ENCODE measurements around the gene ITPK1. TPM values are rescaled to one million over a fixed set of nuclear protein-coding genes. Genes with fewer than 3 reads are reported as not detected.

The ITPK1 gene
- total RNA-seq, 2 experiments from 2014 or later: 28.1 to 35.2 TPM

DNA sequence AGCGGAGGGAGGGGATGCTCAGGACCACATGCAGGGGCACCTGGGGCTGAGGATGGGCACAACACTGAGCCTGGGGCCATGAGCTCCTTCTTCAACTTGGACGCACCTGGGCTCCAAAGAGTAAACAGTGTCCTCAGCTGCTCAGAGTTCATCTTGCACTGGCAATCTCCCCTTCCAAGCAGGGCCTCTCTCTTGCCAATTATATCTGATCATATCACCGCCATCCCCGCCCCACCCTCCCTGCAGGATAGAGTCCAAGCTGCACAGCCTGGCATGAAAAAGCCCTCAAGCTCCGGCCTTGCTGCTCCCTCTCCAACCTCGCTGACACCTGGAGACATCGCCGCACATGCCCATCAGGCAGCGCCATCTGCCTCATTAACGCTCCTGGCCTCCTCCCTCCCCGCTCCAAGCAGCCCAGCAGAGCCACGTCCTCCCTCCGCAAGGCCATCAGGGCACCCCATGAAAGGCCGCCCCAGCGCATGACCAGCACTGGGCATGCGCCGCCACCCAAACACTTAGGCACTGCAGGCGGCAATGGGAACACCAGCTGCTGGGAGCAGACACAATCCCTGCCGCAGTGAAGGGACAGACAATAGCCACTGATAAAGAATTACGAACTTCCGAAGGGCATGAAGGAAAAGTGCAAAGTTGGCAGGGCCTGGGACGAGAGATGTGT lies 103.9 kb downstream of the ITPK1 start:
- POLR2A ChIA-PET: no interaction called here
- H3K9me3 Mint-ChIP-seq: no peaks in the 10 kb centered on the region
- DNase-seq: no peak
- peaks cover 20% of the 10 kb centered on the region for H3K4me1 Mint-ChIP-seq (ENCODE audit: low read depth)
- intact Hi-C loops (cut with micrococcal nuclease): no loop called here
- no peaks in the 10 kb centered on the region for H3K27me3 Mint-ChIP-seq
- CTCF ChIA-PET: interaction anchor here (1.2 kb wide), 1 partner anchor 102 kb away, joined by 3 read pairs; no protein-coding TSS in a partner anchor
- H3K36me3 Mint-ChIP-seq: peaks cover 2% of the 10 kb centered on the region
- H3K4me3 Mint-ChIP-seq: no peak overlapping the region
- no peak overlapping the region for H3K27ac Mint-ChIP-seq

DNA sequence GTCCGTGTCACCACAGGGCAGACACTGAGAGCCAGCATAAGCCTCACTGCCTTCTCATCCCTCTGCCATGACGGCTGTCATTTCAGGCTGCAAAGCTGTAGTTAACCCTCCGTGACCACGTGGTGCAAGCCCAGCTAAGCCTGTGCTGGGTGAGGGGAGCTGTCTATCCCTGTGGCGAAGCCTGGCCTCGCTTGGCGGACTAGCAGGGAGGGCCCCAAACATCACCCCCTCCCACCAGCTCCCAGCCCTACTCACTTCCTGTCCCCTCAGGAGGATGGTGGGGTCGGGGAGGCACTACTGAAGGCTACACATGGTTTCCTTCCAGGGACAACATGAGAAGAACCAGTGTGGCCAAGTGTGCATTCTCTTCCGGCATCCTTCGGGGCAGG lies 104.6 kb downstream of the ITPK1 start:
- no peak for DNase-seq
- CTCF ChIA-PET: interaction anchor here (1.2 kb wide), 1 partner anchor 102 kb away, joined by 3 read pairs; no protein-coding TSS in a partner anchor
- intact Hi-C loops (cut with micrococcal nuclease): no loop called here
- POLR2A ChIA-PET: no interaction called here
- Mint-ChIP-seq H3K27me3 (no peaks in the 10 kb centered on the region), H3K4me3 (no peak overlapping the region), H3K36me3 (no peaks in the 10 kb centered on the region), H3K27ac (no peak overlapping the region), H3K9me3 (no peaks in the 10 kb centered on the region), H3K4me1 (ENCODE audit: low read depth) (peaks cover 20% of the 10 kb centered on the region)

DNA sequence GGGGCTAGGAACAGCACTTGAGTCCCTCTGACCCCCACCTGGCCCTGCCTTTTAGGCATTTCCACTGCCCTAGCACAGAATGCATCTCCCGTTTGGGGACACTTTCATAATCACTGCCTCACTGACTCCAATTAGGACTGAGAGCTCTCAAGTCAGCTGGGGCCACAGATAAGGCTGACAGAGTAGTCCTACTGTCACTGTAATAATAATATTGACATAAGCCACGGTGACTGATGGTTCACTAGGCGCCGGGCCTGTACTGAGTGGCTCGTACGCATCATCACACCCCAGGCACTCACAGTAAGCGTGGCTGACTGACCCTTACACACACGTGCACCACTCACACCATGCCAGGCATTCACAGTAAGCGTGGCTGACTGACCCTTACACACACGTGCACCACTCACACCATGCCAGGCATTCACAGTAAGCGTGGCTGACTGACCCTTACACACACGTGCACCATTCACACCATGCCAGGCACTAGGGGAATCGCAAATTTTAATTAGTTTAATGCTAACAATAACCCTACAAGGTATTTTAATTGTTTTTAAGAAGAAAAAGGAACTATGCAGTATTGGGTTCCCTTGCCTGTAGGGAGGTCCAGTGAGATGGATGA lies 105.1 kb downstream of the ITPK1 start:
- ChIA-PET POLR2A (no interaction called here), CTCF (no interaction called here)
- Mint-ChIP-seq H3K27me3 (no peaks in the 10 kb centered on the region), H3K9me3 (no peaks in the 10 kb centered on the region), H3K4me3 (no peak overlapping the region), H3K4me1 (ENCODE audit: low read depth) (peaks cover 20% of the 10 kb centered on the region), H3K27ac (no peak overlapping the region), H3K36me3 (no peaks in the 10 kb centered on the region)
- no peak for DNase-seq
- intact Hi-C loops (cut with micrococcal nuclease): no loop called here

DNA sequence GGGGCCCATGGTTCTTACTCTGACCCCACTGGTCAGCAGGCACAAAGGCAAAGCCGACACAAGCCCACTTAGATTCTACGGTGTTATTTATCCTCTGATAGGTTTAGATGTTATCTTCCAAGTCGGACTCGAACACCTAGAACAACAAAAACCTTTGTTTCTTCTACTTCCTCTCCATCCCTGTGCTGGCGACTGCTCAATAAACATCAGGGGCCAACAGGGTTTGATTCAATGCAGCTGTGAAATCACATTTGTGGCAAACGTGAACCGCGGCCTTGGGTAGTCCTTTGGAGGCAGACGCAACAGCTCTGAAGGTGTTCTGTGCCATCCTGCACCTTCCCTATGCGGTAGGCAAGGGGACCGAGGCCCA lies 105.6 kb downstream of the ITPK1 start:
- Mint-ChIP-seq H3K9me3 (no peaks in the 10 kb centered on the region), H3K4me1 (ENCODE audit: low read depth) (peaks cover 20% of the 10 kb centered on the region), H3K36me3 (no peaks in the 10 kb centered on the region), H3K27ac (no peak overlapping the region), H3K27me3 (no peaks in the 10 kb centered on the region), H3K4me3 (no peak overlapping the region)
- ChIA-PET CTCF (no interaction called here), POLR2A (no interaction called here)
- intact Hi-C loops (cut with micrococcal nuclease): no loop called here
- DNase-seq: no peak

DNA sequence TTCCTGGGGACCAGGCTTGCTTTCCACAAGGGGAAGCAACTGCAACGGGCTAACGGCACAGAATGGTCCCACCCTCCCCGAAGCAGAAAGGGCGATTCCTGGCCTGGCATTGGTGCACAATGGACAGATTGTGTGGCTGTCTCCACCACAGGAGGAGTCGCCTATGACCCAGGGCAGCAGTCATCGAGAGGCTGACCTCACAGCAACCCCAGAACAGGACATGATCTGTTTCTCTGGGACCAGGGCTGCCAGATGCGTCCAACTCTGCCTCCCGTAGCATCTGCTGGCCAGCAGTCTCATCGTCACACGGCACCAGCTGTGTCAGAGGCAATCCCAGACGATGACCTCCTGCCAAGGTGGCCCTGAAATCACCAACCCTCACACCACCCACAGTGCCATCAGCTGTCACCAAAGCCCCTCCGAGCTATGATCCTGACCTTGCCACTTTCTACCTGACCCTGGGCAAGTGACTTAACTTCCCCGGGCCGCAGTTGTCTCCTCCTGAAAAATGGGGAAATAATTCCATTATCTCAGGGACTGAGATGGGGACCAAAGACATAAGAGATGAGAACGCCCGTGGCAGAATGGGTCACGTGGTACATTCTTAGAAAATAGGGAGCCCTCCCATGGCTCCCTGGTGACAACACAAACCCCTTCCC lies 106.1 kb downstream of the ITPK1 start:
- ChIA-PET CTCF (no interaction called here), POLR2A (no interaction called here)
- Mint-ChIP-seq H3K36me3 (no peaks in the 10 kb centered on the region), H3K4me3 (no peak overlapping the region), H3K27ac (no peak overlapping the region), H3K4me1 (ENCODE audit: low read depth) (peaks cover 18% of the 10 kb centered on the region), H3K27me3 (no peaks in the 10 kb centered on the region), H3K9me3 (no peaks in the 10 kb centered on the region)
- no peak for DNase-seq
- intact Hi-C loops (cut with micrococcal nuclease): no loop called here

DNA sequence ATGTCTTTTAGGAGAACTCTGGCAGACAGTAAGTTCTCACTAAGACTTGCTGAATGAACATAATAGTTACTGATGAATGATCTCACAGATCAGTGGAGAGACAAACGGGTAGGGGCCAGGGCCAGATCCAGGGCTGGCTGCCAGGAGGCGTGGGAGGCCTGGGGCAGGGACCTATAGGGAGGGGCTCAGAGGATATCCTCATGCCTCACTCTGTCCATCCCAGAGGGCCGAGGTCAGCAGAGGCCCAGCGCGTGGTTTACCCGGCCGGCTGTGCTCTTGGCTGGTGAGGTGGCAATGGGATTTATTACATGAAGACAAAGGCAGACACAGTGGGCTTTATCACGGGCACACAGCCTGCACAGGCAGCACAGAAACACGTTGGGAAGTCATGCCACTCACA lies 107.3 kb downstream of the ITPK1 start:
- Mint-ChIP-seq H3K36me3 (no peaks in the 10 kb centered on the region), H3K27ac (no peak overlapping the region), H3K4me3 (no peak overlapping the region), H3K9me3 (no peaks in the 10 kb centered on the region), H3K27me3 (no peaks in the 10 kb centered on the region), H3K4me1 (ENCODE audit: low read depth) (peaks cover 9% of the 10 kb centered on the region)
- intact Hi-C loops (cut with micrococcal nuclease): no loop called here
- ChIA-PET CTCF (no interaction called here), POLR2A (no interaction called here)
- DNase-seq: no peak

DNA sequence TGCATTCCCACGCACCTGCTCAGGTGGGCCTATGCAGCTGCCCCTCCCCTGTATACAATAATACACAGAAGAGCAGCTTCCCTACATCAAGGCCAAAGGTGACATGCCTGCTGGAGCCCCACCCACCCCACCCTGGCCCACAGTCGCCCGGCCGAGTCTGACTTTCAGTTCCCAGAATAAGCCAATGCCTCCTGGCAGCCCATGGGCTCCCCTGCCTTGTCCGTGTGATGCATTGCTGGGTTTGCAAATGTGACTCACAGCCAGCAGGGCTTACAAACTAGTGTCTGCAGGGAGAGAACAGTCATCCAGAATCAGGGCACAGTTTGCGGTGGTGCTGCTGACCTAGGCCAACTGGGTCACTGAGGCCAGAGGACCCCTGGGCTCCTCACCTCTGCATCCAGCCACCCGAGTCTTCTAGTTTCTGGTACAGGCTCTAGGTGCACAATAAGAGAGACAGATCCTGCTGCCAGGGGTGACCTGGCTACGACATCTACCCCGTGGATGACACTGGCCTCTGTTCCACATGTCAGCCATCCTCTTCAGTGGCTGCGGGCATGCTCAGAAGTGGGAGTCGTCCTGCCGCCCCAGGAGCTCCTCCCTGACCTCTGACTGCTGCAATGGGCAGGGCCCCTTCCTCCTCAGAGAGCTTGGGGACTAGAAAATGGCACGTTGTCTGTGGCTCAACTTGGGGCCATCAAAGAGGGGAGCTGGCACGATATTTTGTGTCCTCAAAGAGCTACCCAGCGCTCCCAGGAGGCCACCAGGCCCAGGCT lies 108.3 kb downstream of the ITPK1 start:
- intact Hi-C loops (cut with micrococcal nuclease): no loop called here
- Mint-ChIP-seq H3K4me3 (no peak overlapping the region), H3K9me3 (no peaks in the 10 kb centered on the region), H3K27me3 (no peaks in the 10 kb centered on the region), H3K4me1 (ENCODE audit: low read depth) (peaks cover 4% of the 10 kb centered on the region), H3K36me3 (no peaks in the 10 kb centered on the region), H3K27ac (no peak overlapping the region)
- POLR2A ChIA-PET: no interaction called here
- no peak for DNase-seq
- CTCF ChIA-PET: no interaction called here

DNA sequence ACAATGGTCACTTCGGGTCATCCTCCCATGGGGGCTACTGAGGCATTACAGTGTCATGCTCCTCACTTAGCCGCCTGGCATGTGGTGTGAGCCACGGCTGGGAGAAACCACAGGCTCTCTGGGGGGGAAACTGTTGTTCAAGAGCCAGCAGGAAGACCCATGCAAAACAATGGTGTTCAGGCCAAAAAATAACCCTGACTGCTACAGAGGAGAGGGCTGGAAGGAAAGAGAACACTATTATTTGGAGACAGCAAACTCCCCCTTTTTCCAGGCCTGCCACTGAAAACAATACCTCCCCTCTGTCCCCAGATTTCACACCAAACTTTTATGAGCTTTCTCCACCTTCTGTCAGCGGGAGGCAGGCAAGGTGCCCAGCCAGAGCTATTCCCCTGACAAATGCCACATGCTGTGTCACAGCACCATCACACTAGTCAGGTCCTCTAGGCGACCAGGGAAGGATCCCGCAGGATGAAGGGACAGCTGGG lies 109.1 kb downstream of the ITPK1 start:
- ChIA-PET CTCF (no interaction called here), POLR2A (no interaction called here)
- Mint-ChIP-seq H3K27me3 (no peaks in the 10 kb centered on the region), H3K36me3 (no peaks in the 10 kb centered on the region), H3K4me3 (no peak overlapping the region), H3K4me1 (ENCODE audit: low read depth) (no peaks in the 10 kb centered on the region), H3K27ac (no peak overlapping the region), H3K9me3 (no peaks in the 10 kb centered on the region)
- intact Hi-C loops (cut with micrococcal nuclease): no loop called here
- no peak for DNase-seq

DNA sequence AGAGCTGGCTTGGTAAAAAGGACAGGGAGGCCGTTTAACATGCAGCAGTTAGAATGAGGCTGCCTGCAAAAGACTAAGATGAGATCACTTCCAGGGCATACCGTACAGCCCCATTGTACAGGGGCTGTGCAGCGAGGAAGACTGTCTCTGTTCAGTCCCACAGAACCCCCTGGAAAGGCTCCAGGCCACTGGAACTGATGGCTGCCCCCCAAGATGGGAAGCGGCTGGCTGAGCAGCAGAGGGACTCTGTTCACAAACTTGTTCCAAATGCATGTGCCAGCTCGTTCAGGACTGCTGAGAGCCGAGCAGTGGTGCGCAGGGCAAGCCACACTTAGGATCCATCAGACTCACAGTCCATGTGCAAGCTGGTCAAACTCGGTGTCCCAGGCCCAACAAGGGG lies 109.9 kb downstream of the ITPK1 start:
- Mint-ChIP-seq H3K27ac (no peak overlapping the region), H3K36me3 (no peaks in the 10 kb centered on the region), H3K9me3 (no peaks in the 10 kb centered on the region), H3K4me3 (no peak overlapping the region), H3K27me3 (no peaks in the 10 kb centered on the region), H3K4me1 (ENCODE audit: low read depth) (no peaks in the 10 kb centered on the region)
- intact Hi-C loops (cut with micrococcal nuclease): no loop called here
- POLR2A ChIA-PET: no interaction called here
- CTCF ChIA-PET: no interaction called here
- DNase-seq: no peak

DNA sequence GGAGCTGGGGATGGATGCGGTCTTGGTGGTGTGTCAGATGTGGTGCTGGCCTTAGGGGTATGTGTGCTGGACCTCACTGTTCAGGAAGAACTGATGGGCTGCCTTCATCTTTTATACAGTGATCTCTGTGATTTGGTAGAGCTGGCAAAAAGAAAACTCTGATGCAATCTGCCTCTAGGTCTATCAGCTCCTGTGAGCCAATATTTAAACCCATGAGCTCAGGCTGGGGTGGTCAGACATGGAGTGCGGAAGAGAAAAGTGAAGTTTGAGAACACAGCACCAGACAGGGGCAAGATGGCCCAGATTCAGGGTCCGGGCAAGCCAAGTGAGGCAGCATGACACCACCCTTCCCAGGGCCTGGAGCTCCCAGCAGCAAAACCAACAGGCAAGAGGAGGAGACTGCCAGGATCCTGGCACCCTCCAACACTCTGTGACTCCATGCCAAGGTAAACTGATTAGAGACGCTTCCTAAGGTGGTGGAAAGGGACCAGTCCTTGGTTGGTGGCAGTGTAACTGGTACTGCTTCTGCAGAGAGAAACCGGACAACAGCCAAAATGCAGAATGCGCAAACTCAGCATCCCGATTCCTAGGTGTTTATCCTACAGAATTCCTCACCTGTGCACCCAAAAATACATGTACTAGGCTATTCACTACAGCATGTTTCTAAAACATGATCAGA lies 110.5 kb downstream of the ITPK1 start:
- H3K4me3 Mint-ChIP-seq: no peak overlapping the region
- H3K36me3 Mint-ChIP-seq: no peaks in the 10 kb centered on the region
- H3K27ac Mint-ChIP-seq: no peak overlapping the region
- ChIA-PET POLR2A (no interaction called here), CTCF (interaction anchor here (1.4 kb wide), 1 partner anchor 108 kb away, joined by 4 read pairs; no protein-coding TSS in a partner anchor)
- no peaks in the 10 kb centered on the region for H3K9me3 Mint-ChIP-seq
- H3K27me3 Mint-ChIP-seq: no peaks in the 10 kb centered on the region
- no peaks in the 10 kb centered on the region for H3K4me1 Mint-ChIP-seq (ENCODE audit: low read depth)
- DNase-seq: no peak
- intact Hi-C loops (cut with micrococcal nuclease): no loop called here

DNA sequence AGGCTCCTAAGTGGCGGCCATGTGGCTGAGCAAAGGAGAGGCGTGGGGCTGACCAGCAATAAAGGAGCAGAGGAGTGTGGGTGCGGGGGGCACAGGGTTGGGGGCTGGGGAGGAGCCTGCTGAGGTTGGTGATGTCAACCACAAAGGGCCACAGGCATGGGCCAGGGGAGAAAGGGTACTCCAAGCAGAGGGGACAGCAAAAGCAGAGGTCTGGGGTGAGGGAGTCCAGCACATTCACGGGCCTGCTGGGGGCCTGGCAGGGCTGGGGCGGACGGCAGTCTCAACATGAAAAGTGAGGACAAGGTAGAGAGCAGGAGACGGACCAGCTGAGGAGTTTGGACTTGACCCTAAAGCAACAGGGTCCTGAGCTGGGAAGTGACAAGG lies 111.0 kb downstream of the ITPK1 start:
- CTCF ChIA-PET: interaction anchor here (1.4 kb wide), 1 partner anchor 108 kb away, joined by 4 read pairs; no protein-coding TSS in a partner anchor

More for the DNA sequence above, 111.0 kb downstream of the ITPK1 start:
- H3K27ac Mint-ChIP-seq: no peak overlapping the region
- no peaks in the 10 kb centered on the region for H3K9me3 Mint-ChIP-seq
- no peaks in the 10 kb centered on the region for H3K27me3 Mint-ChIP-seq
- POLR2A ChIA-PET: no interaction called here
- no peaks in the 10 kb centered on the region for H3K4me1 Mint-ChIP-seq (ENCODE audit: low read depth)
- H3K4me3 Mint-ChIP-seq: no peak overlapping the region
- H3K36me3 Mint-ChIP-seq: no peaks in the 10 kb centered on the region
- no peak for DNase-seq
- intact Hi-C loops (cut with micrococcal nuclease): no loop called here

Data from activated CD4-positive, alpha-beta memory T cell treated with anti-CD3 and anti-CD28 coated beads for 36 hours (primary cell).